GM23338 (cell line): ENCODE measurements around the gene TMEM63B. TPM values are rescaled to one million over a fixed set of nuclear protein-coding genes. Genes with fewer than 3 reads are reported as not detected.

Source experiments
- ATAC-seq: fragments of 200-7000 bp; cut with Tn5 transposase; 3 replicates; pipeline ENCODE4 v1.9.1; 2020
- DNase-seq: peaks from one replicate; pipeline ENCODE4 v3.0.0-alpha.2; 2015; ENCODE audit warnings: low spot score
- H2AFZ ChIP-seq: fragments of 200-600 bp; sonication (generic); 2 replicates; pipeline ENCODE4 v1.8.0; 2016; ENCODE audit warnings: antibody characterized with exemption, mild to moderate bottlenecking, moderate library complexity
- H3F3A ChIP-seq: fragments of 200-600 bp; sonication (generic); replicated peaks from 2 replicates; pipeline ENCODE4 v1.8.0; 2017; ENCODE audit warnings: antibody characterized with exemption, mixed run types, low read depth
- H3K27ac ChIP-seq: fragments of 200-600 bp; sonication (generic); 2 replicates; pipeline ENCODE4 v1.6.1; 2016; ENCODE audit warnings: low read depth
- H3K27me3 ChIP-seq: fragments of 200-600 bp; sonication (generic); 2 replicates; pipeline ENCODE4 v1.8.0; 2016; ENCODE audit warnings: mild to moderate bottlenecking, mixed run types, moderate library complexity; ENCODE audit not compliant: insufficient read depth
- H3K36me3 ChIP-seq: fragments of 200-600 bp; sonication (generic); 2 replicates; pipeline ENCODE4 v1.8.0; 2016; ENCODE audit warnings: mild to moderate bottlenecking; ENCODE audit not compliant: insufficient read depth
- H3K4me1 ChIP-seq: fragments of 200-600 bp; sonication (generic); 2 replicates; pipeline ENCODE4 v1.8.0; 2016; ENCODE audit warnings: mild to moderate bottlenecking, moderate library complexity; ENCODE audit not compliant: insufficient read depth
- H3K4me2 ChIP-seq: fragments of 200-600 bp; sonication (generic); 2 replicates; pipeline ENCODE4 v1.7.1; 2017; ENCODE audit warnings: mixed run types
- H3K4me3 ChIP-seq: fragments of 200-600 bp; sonication (generic); 2 replicates; pipeline ENCODE4 v1.6.1; 2016; ENCODE audit warnings: mixed run types
- H3K79me2 ChIP-seq: fragments of 200-600 bp; sonication (generic); replicated peaks from 2 replicates; pipeline ENCODE4 v1.8.0; 2017; ENCODE audit warnings: mild to moderate bottlenecking; ENCODE audit not compliant: insufficient read depth
- H3K9me2 ChIP-seq: fragments of 200-600 bp; sonication (generic); 2 replicates; pipeline ENCODE4 v1.8.0; 2017; ENCODE audit not compliant: insufficient read depth
- H4K20me1 ChIP-seq: fragments of 200-600 bp; sonication (generic); replicated peaks from 2 replicates; pipeline ENCODE4 v1.8.0; 2017; ENCODE audit warnings: mild to moderate bottlenecking; ENCODE audit not compliant: insufficient read depth
- H3K27ac Mint-ChIP-seq: 2 replicates; pipeline ENCODE4 v1.8.0; 2020; ENCODE audit warnings: inconsistent platforms, mild to moderate bottlenecking, moderate library complexity, mixed read lengths
- H3K27me3 Mint-ChIP-seq: 3 replicates; pipeline ENCODE4 v1.8.0; 2022; ENCODE audit warnings: low read depth, mild to moderate bottlenecking, moderate library complexity, mixed read lengths, inconsistent platforms; ENCODE audit not compliant: insufficient read depth, poor library complexity
- H3K36me3 Mint-ChIP-seq: 3 replicates; pipeline ENCODE4 v1.8.0; 2021; ENCODE audit warnings: low read depth, mild to moderate bottlenecking, inconsistent platforms, moderate library complexity, mixed read lengths
- H3K4me1 Mint-ChIP-seq: 3 replicates; pipeline ENCODE4 v1.8.0; 2020; ENCODE audit warnings: mild to moderate bottlenecking, inconsistent platforms, mixed read lengths
- H3K4me3 Mint-ChIP-seq: 3 replicates; pipeline ENCODE4 v1.8.0; 2021; ENCODE audit warnings: moderate library complexity, mild to moderate bottlenecking, inconsistent platforms, mixed read lengths
- H3K9me3 Mint-ChIP-seq: 3 replicates; pipeline ENCODE4 v1.8.0; 2020; ENCODE audit warnings: moderate library complexity, mild to moderate bottlenecking, inconsistent platforms, mixed read lengths
- CREB1 ChIP-seq: fragments of 250-450 bp; sonication (Bioruptor Pico); IDR thresholded peaks from 2 replicates; pipeline ENCODE4 v1.5.0; 2020; ENCODE audit warnings: low read depth, mild to moderate bottlenecking, moderate library complexity
- EZH2 ChIP-seq: fragments of 200-600 bp; sonication (generic); IDR thresholded peaks from one replicate; pipeline ENCODE4 v1.8.0; 2017; ENCODE audit warnings: antibody characterized with exemption, mild to moderate bottlenecking, low read depth; ENCODE audit not compliant: unreplicated experiment
- EZH2phosphoT487 ChIP-seq: fragments of 200-600 bp; sonication (generic); IDR thresholded peaks from one replicate; pipeline ENCODE4 v1.8.1; 2018; ENCODE audit warnings: antibody characterized with exemption; ENCODE audit not compliant: unreplicated experiment
- JUNB ChIP-seq: IDR thresholded peaks from one replicate; pipeline ENCODE4 v1.6.1; 2016; ENCODE audit warnings: antibody characterized with exemption; ENCODE audit not compliant: unreplicated experiment
- NANOG ChIP-seq: IDR thresholded peaks from 2 replicates; pipeline ENCODE4 v1.6.1; 2016; ENCODE audit warnings: antibody characterized with exemption, borderline replicate concordance
- POLR2AphosphoS5 ChIP-seq: IDR thresholded peaks from 2 replicates; pipeline ENCODE4 v1.6.1; 2016; ENCODE audit warnings: antibody characterized with exemption, low read depth
- STAT1 ChIP-seq: IDR thresholded peaks from one replicate; pipeline ENCODE4 v1.6.1; 2016; ENCODE audit warnings: antibody characterized with exemption; ENCODE audit not compliant: unreplicated experiment
- ZNF114 ChIP-seq: fragments of 250-450 bp; sonication (Bioruptor Pico); IDR thresholded peaks from 2 replicates; pipeline ENCODE4 v1.5.0; 2020; ENCODE audit warnings: mild to moderate bottlenecking, moderate library complexity
- polyA plus RNA-seq: library from polyadenylated mRNA; unstranded; fragments of >200 nt; fragmentation: Nextera tagmentation; extraction: Ambion mirVana; gene quantifications from 2 replicates; pipeline ENCODE4 v1.2.1, GENCODE V29; 2016
- total RNA-seq: library from RNA; depleted of rRNA; stranded (reverse); fragments of >200 nt; shearing (Covaris generic); gene quantifications from 2 replicates; pipeline ENCODE4 v1.2.3, GENCODE V29; 2014
- TF ChIP-seq, protein P1 (sequence below): IDR thresholded peaks from one replicate; pipeline ENCODE4 v1.6.1; 2018; ENCODE audit warnings: antibody characterized with exemption; ENCODE audit not compliant: unreplicated experiment
- TF ChIP-seq, protein P2 (sequence below): IDR thresholded peaks from 2 replicates; pipeline ENCODE4 v1.6.1; 2016; ENCODE audit warnings: antibody characterized with exemption
- TF ChIP-seq, protein P3 (sequence below), 2 experiments: fragments of 200-600 bp in 1 of 2; sonication (generic) in 1 of 2; conservative IDR thresholded peaks; 2 replicates each; pipeline versions ENCODE4 v1.5.1 to v1.6.1; 2016 to 2017; ENCODE audit warnings: antibody characterized with exemption in 2 of 2, low read depth in 2 of 2, mild to moderate bottlenecking in 2 of 2, moderate library complexity in 1 of 2

The TMEM63B gene
- total and polyA plus RNA-seq, 2 experiments from 2014 or later: 10.1 to 36.0 TPM

- no peak overlapping the region for H3K4me3 ChIP-seq
- peaks cover 16% of the 10 kb centered on the region for H3K4me1 Mint-ChIP-seq
- no peaks in the 10 kb centered on the region for H3K9me2 ChIP-seq
- no peak for DNase-seq
- no peak overlapping the region for H3K4me2 ChIP-seq
- H3F3A ChIP-seq: no peaks in the 10 kb centered on the region
- ATAC-seq: no peak
- no peaks in the 10 kb centered on the region for H3K4me1 ChIP-seq
- H2AFZ ChIP-seq: no peak overlapping the region
- no peak for TF ChIP-seq JUNB
- H3K9me3 Mint-ChIP-seq: no peaks in the 10 kb centered on the region
- H4K20me1 ChIP-seq: no peaks in the 10 kb centered on the region
- H3K79me2 ChIP-seq: no peaks in the 10 kb centered on the region
- H3K36me3 Mint-ChIP-seq: no peaks in the 10 kb centered on the region; the same call in 2 of the 3 replicates
- H3K4me3 Mint-ChIP-seq: no peak overlapping the region; the same call in 2 of the 3 replicates
- H3K27ac ChIP-seq: no peak overlapping the region
- H3K36me3 ChIP-seq: no peaks in the 10 kb centered on the region
- peaks cover 20% of the 10 kb centered on the region for H3K27me3 Mint-ChIP-seq
- H3K27ac Mint-ChIP-seq: no peak overlapping the region
- no peaks in the 10 kb centered on the region for H3K27me3 ChIP-seq
These were observed 48.9 kb downstream of the TMEM63B start for GRCh38 chr6:44176130-44176761.

- Mint-ChIP-seq H3K4me1 (peaks cover 16% of the 10 kb centered on the region), H3K27me3 (peaks cover 20% of the 10 kb centered on the region), H3K9me3 (no peaks in the 10 kb centered on the region), H3K4me3 (no peak overlapping the region; the same call in 2 of the 3 replicates), H3K36me3 (no peaks in the 10 kb centered on the region; the same call in 2 of the 3 replicates), H3K27ac (no peak overlapping the region)
- ATAC-seq (no peak), DNase-seq (no peak)
- H3K4me1 ChIP-seq: no peaks in the 10 kb centered on the region
- H4K20me1 ChIP-seq: no peaks in the 10 kb centered on the region
- H3K36me3 ChIP-seq: no peaks in the 10 kb centered on the region
- no peaks in the 10 kb centered on the region for H3K79me2 ChIP-seq
- H3K4me3 ChIP-seq: no peak overlapping the region
- H3K27me3 ChIP-seq: no peaks in the 10 kb centered on the region
- no peaks in the 10 kb centered on the region for H3F3A ChIP-seq
- H3K27ac ChIP-seq: no peak overlapping the region
- no peaks in the 10 kb centered on the region for H3K9me2 ChIP-seq
- H2AFZ ChIP-seq: no peak overlapping the region
- H3K4me2 ChIP-seq: no peak overlapping the region
- TF ChIP-seq, protein P1, sequence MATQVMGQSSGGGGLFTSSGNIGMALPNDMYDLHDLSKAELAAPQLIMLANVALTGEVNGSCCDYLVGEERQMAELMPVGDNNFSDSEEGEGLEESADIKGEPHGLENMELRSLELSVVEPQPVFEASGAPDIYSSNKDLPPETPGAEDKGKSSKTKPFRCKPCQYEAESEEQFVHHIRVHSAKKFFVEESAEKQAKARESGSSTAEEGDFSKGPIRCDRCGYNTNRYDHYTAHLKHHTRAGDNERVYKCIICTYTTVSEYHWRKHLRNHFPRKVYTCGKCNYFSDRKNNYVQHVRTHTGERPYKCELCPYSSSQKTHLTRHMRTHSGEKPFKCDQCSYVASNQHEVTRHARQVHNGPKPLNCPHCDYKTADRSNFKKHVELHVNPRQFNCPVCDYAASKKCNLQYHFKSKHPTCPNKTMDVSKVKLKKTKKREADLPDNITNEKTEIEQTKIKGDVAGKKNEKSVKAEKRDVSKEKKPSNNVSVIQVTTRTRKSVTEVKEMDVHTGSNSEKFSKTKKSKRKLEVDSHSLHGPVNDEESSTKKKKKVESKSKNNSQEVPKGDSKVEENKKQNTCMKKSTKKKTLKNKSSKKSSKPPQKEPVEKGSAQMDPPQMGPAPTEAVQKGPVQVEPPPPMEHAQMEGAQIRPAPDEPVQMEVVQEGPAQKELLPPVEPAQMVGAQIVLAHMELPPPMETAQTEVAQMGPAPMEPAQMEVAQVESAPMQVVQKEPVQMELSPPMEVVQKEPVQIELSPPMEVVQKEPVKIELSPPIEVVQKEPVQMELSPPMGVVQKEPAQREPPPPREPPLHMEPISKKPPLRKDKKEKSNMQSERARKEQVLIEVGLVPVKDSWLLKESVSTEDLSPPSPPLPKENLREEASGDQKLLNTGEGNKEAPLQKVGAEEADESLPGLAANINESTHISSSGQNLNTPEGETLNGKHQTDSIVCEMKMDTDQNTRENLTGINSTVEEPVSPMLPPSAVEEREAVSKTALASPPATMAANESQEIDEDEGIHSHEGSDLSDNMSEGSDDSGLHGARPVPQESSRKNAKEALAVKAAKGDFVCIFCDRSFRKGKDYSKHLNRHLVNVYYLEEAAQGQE: no peak
- TF ChIP-seq CREB1 (CRISPR knock-in tag) (no peak), POLR2AphosphoS5 (no peak), EZH2phosphoT487 (no peak), STAT1 (no peak), ZNF114 (no peak), EZH2 (no peak), JUNB (no peak), NANOG (no peak)
- TF ChIP-seq, protein P2, sequence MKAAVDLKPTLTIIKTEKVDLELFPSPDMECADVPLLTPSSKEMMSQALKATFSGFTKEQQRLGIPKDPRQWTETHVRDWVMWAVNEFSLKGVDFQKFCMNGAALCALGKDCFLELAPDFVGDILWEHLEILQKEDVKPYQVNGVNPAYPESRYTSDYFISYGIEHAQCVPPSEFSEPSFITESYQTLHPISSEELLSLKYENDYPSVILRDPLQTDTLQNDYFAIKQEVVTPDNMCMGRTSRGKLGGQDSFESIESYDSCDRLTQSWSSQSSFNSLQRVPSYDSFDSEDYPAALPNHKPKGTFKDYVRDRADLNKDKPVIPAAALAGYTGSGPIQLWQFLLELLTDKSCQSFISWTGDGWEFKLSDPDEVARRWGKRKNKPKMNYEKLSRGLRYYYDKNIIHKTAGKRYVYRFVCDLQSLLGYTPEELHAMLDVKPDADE: no peak
- TF ChIP-seq, protein P3, sequence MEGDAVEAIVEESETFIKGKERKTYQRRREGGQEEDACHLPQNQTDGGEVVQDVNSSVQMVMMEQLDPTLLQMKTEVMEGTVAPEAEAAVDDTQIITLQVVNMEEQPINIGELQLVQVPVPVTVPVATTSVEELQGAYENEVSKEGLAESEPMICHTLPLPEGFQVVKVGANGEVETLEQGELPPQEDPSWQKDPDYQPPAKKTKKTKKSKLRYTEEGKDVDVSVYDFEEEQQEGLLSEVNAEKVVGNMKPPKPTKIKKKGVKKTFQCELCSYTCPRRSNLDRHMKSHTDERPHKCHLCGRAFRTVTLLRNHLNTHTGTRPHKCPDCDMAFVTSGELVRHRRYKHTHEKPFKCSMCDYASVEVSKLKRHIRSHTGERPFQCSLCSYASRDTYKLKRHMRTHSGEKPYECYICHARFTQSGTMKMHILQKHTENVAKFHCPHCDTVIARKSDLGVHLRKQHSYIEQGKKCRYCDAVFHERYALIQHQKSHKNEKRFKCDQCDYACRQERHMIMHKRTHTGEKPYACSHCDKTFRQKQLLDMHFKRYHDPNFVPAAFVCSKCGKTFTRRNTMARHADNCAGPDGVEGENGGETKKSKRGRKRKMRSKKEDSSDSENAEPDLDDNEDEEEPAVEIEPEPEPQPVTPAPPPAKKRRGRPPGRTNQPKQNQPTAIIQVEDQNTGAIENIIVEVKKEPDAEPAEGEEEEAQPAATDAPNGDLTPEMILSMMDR (conservative IDR thresholded peaks at IDR 0.05; ENCODE audit: low read depth in 2 of 2): no peak
These were observed 49.6 kb downstream of the TMEM63B start for GRCh38 chr6:44176762-44177509.
